Mucosa of rectum (tissue), 2 donors: ENCODE data around the gene ALDOC.

Experiments
- H3K27ac ChIP-seq, 2 donors: one replicate each; pipeline ENCODE4 v1.7.0; 2013; ENCODE audit warnings: inconsistent platforms in 2 of 2, low read depth in 2 of 2, low read length in 2 of 2
- H3K27me3 ChIP-seq, 2 donors: one replicate each; pipeline ENCODE4 v1.7.0; 2013; ENCODE audit warnings: low read length in 2 of 2; ENCODE audit not compliant: control insufficient read depth in 2 of 2, insufficient read depth in 2 of 2
- H3K36me3 ChIP-seq, 2 donors: one replicate each; pipeline ENCODE4 v1.7.0; 2013; ENCODE audit warnings: low read length in 2 of 2; ENCODE audit not compliant: control insufficient read depth in 2 of 2, insufficient read depth in 2 of 2
- H3K4me1 ChIP-seq, 2 donors: one replicate each; pipeline ENCODE4 v1.7.0; 2013; ENCODE audit warnings: low read length in 2 of 2, mild to moderate bottlenecking in 1 of 2; ENCODE audit not compliant: control insufficient read depth in 2 of 2, insufficient read depth in 2 of 2
- H3K4me3 ChIP-seq, 2 donors: one replicate each; pipeline ENCODE4 v1.7.0; 2013; ENCODE audit warnings: low read length in 2 of 2
- H3K9ac ChIP-seq, 2 donors: one replicate each; pipeline ENCODE4 v1.7.0; 2013; ENCODE audit warnings: low read length in 2 of 2, low read depth in 1 of 2, mild to moderate bottlenecking in 1 of 2
- H3K9me3 ChIP-seq, 2 donors: one replicate each; pipeline ENCODE4 v1.7.0; 2013; ENCODE audit warnings: low read length in 2 of 2; ENCODE audit not compliant: control insufficient read depth in 2 of 2
- donor health status: healthy.
- donor health status: Normal muscosa, but diverticular disease.

The ALDOC gene

GRCh38 chr17:28536532-28537218, 40.0 kb downstream of the ALDOC start:
- Histone ChIP-seq H3K36me3 (no peaks in the 10 kb centered on the region), H3K27ac (peak overlapping the region in 1 of 2 donors; percentile 6), H3K4me1 (peaks cover 9 to 41% of the 10 kb centered on the region in 2 donors), H3K9ac (no peak overlapping the region), H3K27me3 (peaks cover 0 to 3% of the 10 kb centered on the region in 2 donors), H3K4me3 (no peak overlapping the region), H3K9me3 (no peaks in the 10 kb centered on the region)

- peaks cover 0 to 3% of the 10 kb centered on the region in 2 donors for H3K27me3 ChIP-seq
- H3K4me3 ChIP-seq = no peak overlapping the region
- no peak overlapping the region for H3K27ac ChIP-seq
- H3K4me1 ChIP-seq = peaks cover 9 to 41% of the 10 kb centered on the region in 2 donors
- H3K36me3 ChIP-seq = no peaks in the 10 kb centered on the region
- no peak overlapping the region for H3K9ac ChIP-seq
- H3K9me3 ChIP-seq = no peaks in the 10 kb centered on the region
Observed at GRCh38 chr17:28534740-28535375, 41.8 kb downstream of the ALDOC start.

GRCh38 chr17:28533091-28533807, 43.4 kb downstream of the ALDOC start:
- Histone ChIP-seq H3K27ac (peak overlapping the region; percentile 48 to 54), H3K9me3 (no peaks in the 10 kb centered on the region), H3K9ac (peak overlapping the region in 1 of 2 donors; percentile 30), H3K36me3 (no peaks in the 10 kb centered on the region), H3K4me1 (peaks cover 16 to 53% of the 10 kb centered on the region in 2 donors), H3K27me3 (peaks cover 0 to 2% of the 10 kb centered on the region in 2 donors), H3K4me3 (no peak overlapping the region)

- H3K4me3 ChIP-seq = no peak overlapping the region
- H3K27ac ChIP-seq = peak overlapping the region; percentile 48 to 54
- no peaks in the 10 kb centered on the region for H3K27me3 ChIP-seq
- H3K9me3 ChIP-seq = no peaks in the 10 kb centered on the region
- peaks cover 24 to 62% of the 10 kb centered on the region in 2 donors for H3K4me1 ChIP-seq
- H3K36me3 ChIP-seq = no peaks in the 10 kb centered on the region
- peak overlapping the region in 1 of 2 donors; percentile 30 for H3K9ac ChIP-seq
Observed at GRCh38 chr17:28532050-28532960, 44.4 kb downstream of the ALDOC start.

GRCh38 chr17:28530926-28531325, 45.8 kb downstream of the ALDOC start:
- Histone ChIP-seq H3K27ac (no peak overlapping the region), H3K4me3 (no peak overlapping the region), H3K27me3 (no peaks in the 10 kb centered on the region), H3K36me3 (no peaks in the 10 kb centered on the region), H3K4me1 (peaks cover 35 to 62% of the 10 kb centered on the region in 2 donors), H3K9ac (no peak overlapping the region), H3K9me3 (no peaks in the 10 kb centered on the region)

- Histone ChIP-seq H3K27ac (no peak overlapping the region), H3K9me3 (no peaks in the 10 kb centered on the region), H3K4me3 (no peak overlapping the region), H3K4me1 (peaks cover 41 to 64% of the 10 kb centered on the region in 2 donors), H3K9ac (no peak overlapping the region), H3K27me3 (no peaks in the 10 kb centered on the region), H3K36me3 (no peaks in the 10 kb centered on the region)
Observed at GRCh38 chr17:28530250-28530649, 46.4 kb downstream of the ALDOC start.

GRCh38 chr17:28529013-28529400, 47.7 kb downstream of the ALDOC start:
- Histone ChIP-seq H3K27ac (peak overlapping the region; percentile 75 to 85), H3K9me3 (no peaks in the 10 kb centered on the region), H3K9ac (peak overlapping the region in 1 of 2 donors; percentile 18), H3K4me3 (no peak overlapping the region), H3K4me1 (peaks cover 50 to 72% of the 10 kb centered on the region in 2 donors), H3K36me3 (no peaks in the 10 kb centered on the region), H3K27me3 (no peaks in the 10 kb centered on the region)

- Histone ChIP-seq H3K36me3 (no peaks in the 10 kb centered on the region), H3K27ac (peak overlapping the region; percentile 75 to 85), H3K4me3 (no peak overlapping the region), H3K4me1 (peaks cover 50 to 67% of the 10 kb centered on the region in 2 donors), H3K9ac (peak overlapping the region in 1 of 2 donors; percentile 45), H3K9me3 (no peaks in the 10 kb centered on the region), H3K27me3 (no peaks in the 10 kb centered on the region)
Observed at GRCh38 chr17:28528327-28529012, 48.2 kb downstream of the ALDOC start.

GRCh38 chr17:28527859-28528258, 48.8 kb downstream of the ALDOC start:
- peaks cover 47 to 61% of the 10 kb centered on the region in 2 donors for H3K4me1 ChIP-seq
- peak overlapping the region; percentile 75 to 85 for H3K27ac ChIP-seq
- no peak overlapping the region for H3K4me3 ChIP-seq
- H3K36me3 ChIP-seq = no peaks in the 10 kb centered on the region
- no peaks in the 10 kb centered on the region for H3K27me3 ChIP-seq
- H3K9ac ChIP-seq = peak overlapping the region in 1 of 2 donors; percentile 45
- H3K9me3 ChIP-seq = no peaks in the 10 kb centered on the region
